Activated naive CD8-positive, alpha-beta T cell treated with anti-CD3 and anti-CD28 coated beads, Interleukin-2, amount 50 U/mL, for 16 hours (primary cell): ENCODE data around the gene SEC22B.
A peak's percentile ranks its signal among the peaks of the same experiment; 100 is the strongest.
"Not testable (repeated sequence)": the region's sequence is repeated elsewhere in the genome, so short reads cannot be mapped to it uniquely, and the experiment has no call there.

Source experiments
- DNase-seq: peaks from one replicate; pipeline ENCODE4 v3.0.0-alpha.2; 2020; ENCODE audit warnings: low read depth, low spot score

Gene SEC22B

DNA sequence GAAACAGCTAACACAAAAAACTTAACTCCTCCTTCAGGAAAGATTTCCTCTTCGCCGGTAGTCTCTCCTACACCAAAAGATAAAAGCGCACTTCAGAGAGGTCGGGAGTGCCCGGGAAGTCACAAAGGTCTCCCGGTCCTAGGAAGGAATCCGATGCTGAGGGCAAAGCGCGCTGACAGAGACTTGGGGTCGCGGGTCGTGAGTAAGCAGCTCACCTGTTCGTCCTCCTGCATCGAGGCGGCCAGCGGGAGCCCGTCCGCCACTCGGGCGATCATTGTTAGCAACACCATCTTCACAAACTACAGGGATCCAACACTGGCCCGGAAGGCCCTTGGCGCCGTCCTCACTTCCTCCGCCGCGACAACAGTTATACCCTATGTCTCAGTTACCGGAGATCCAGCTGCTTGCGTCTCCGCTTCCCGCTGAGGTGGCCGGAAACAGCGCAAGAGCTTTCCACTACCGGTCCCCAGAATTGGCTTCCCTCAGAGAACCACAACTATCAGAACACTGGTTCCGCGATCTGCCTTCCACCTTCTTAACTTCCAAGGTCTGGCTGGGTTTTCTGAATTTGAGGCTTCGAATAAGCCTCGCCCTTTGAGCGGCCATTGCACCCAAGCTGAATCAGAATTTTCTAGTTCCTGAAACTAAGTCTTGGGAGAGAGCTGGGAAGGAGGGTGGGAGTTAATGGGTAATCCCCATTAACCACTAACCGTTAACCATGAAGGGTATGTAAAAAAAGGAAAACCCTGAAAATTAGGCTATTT is at the start of gene SEC22B:
TSS of gene SEC22B (minus strand) at position 429 of the 764 bp plus-strand sequence. CDS start at position 290, 139 bp downstream.
- DNase-seq, result peak; percentile 75

DNA sequence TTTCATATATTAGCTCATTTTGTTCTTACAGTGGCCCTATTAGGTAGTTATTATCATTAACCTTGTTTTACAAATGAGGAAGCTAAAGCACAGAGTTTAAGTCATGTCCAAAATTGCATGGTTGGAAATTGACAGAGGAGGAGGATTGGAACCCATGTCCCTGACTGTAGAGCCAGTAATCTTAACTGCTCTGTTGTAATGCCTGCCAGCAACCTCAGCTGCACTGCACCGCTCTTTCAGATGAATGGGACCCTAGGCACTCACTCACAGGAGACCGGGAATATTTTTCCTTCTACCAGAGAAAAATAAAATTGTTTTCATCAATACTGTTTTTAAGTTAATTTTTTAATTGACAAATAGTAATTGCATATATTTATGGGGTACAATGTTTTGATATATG is 41.6 kb upstream of the SEC22B start:
- DNase-seq, result not testable (repeated sequence)

DNA sequence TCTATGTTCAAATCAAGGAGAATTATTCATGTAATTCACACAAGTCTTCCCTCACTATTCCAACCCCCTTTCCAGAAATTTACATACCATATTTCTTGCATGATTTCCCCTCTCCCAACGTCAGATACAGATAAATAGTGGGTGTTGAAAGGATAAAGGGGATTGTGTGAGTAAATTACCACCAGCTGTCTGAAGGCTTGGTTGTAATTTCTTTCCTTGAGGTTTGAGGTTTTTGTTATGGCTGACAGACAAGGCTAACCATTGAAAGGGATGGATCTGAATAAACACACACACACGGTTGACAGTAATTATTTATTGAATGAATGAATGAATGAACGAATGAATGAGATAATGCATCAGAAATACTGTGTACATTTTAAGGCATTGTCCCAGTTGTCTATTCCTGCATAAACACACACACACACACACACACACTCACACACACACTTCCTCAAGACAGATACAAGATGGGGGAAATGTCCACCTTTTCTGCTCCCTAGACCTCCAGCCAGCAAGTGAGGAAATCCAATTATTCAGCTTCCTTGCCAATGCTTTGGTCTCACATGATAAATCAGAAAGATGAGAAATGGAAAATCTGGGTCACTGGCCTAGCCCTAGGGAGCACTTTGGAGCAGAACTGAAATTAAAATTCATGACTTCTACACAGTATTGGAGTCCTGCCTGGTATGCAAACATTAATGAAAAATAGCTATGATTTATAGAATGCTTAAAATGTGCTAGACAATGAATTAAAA is 41.0 kb upstream of the SEC22B start:
- not testable (repeated sequence) for DNase-seq

DNA sequence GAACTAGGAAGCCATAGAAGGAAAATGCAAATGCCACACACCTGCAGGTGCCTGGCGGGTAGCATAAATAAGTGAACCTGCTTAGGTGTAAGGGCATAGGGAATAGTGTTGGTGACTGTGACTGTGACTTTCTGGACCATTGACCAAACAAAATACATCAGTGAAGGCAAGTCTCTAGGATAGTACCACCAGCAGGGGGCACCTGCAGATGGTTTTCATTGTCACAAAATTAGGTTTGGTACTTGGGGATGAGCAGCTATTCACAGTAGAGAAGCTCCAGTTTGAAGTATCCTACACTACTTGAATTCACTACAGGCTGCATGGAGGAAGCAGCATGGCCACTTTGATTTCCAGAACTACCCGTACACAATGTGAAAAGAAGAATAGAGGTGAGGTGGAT is 37.3 kb upstream of the SEC22B start:
- DNase-seq, result not testable (repeated sequence)

DNA sequence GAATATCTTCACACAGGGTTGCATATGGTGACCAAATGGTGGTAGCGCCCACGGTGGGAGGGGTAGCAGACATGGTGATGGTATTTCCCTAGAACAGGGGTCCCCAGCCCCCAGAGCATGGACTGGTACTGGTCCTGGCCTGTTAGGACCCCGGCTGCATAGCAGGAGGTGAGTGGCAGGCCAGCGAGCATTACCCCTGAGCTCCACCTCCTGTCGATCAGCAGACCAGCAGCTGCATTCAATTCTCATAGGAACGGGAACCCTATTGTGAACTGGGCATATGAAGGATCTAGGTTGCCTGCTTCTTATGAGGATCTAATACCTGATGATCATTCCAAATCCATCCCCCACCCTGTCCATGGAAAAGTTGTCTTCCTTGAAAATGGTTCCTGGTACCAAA is 34.4 kb upstream of the SEC22B start:
- DNase-seq, result not testable (repeated sequence)

DNA sequence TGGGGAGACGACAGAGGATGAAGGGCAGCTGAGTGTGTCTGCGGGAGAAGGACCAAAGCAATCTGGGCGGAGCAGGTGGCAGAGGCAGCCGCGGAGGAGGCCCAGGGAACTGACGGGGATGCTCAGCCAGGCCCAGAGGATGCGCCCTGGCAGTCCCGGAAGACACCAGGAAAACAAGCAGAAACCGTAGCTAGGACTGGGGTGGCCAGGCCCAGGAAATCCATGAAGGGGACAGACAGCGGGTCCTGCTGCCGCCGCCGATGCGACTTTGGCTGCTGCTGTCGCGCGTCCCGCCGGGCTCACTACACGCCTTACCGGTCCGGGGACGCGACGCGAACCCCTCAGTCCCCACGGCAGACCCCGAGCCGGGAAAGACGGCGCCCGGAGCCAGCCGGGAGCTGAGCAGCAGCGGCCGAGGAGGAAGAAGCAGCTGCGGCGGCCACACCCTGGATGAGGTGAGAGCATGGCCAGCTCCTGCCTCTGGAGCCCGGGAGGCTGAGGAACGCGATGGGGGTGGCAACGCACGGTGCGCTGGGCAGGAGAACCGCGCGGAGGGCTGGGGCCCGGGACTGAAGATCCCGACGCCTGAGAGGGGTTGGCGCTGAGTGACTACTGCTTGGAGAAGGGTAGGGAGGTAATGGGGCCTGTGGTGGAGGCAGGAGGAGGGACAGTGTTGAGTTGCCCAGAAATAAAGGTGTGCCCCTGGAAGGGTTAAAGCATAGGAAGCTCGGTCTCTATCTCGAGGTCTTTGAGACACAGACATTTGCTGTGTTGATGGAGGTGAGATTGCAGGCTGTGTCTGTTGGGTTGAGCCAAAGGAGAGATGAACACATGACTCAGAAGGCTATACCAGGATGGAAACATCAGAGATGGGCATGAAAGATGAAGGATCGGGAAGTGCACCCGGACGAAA is 20.8 kb upstream of the SEC22B start:
- DNase-seq, result not testable (repeated sequence)

DNA sequence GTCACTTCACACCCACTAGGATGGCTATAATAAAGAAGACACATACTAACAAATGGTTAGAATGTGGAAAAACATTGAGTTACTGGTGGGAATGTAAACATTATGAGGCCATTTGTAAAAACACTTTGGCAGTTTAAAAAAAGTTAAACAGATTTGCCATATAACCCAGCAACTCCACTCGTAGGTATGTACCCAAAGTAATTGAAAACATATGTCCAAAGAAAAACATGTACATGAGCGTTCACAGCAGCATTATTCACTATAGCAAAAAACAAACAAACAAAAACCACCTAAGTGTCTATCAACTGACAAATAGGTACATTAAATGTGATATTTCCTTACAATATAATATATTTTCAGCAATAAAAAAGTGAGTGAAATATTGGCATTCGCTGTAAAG is 12.3 kb upstream of the SEC22B start:
- DNase-seq, result not testable (repeated sequence)

DNA sequence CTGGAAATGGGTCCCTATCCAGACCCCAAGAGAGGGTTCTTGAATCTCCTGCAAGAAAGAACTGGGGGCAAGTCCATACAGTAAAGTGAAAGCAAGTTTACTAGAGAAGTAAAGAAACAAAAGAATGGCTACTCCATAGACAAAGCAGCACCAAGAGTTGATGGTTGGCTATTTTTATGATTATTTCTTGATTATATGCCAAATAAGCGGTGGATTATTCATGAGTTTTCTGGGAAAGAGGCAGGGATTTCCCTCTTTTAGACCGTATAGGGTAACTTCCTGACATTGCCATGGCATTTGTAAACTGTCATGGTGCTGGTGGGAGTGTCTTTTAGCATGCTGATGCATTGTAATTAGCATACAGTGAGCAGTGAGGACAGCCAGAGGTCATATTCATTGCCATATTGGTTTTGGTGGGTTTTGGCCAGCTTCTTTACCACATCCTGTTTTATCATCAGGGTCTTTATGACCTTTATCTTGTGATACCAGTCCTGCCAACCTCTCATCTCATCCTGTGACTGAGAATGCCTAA is 5.9 kb upstream of the SEC22B start:
- not testable (repeated sequence) for DNase-seq

DNA sequence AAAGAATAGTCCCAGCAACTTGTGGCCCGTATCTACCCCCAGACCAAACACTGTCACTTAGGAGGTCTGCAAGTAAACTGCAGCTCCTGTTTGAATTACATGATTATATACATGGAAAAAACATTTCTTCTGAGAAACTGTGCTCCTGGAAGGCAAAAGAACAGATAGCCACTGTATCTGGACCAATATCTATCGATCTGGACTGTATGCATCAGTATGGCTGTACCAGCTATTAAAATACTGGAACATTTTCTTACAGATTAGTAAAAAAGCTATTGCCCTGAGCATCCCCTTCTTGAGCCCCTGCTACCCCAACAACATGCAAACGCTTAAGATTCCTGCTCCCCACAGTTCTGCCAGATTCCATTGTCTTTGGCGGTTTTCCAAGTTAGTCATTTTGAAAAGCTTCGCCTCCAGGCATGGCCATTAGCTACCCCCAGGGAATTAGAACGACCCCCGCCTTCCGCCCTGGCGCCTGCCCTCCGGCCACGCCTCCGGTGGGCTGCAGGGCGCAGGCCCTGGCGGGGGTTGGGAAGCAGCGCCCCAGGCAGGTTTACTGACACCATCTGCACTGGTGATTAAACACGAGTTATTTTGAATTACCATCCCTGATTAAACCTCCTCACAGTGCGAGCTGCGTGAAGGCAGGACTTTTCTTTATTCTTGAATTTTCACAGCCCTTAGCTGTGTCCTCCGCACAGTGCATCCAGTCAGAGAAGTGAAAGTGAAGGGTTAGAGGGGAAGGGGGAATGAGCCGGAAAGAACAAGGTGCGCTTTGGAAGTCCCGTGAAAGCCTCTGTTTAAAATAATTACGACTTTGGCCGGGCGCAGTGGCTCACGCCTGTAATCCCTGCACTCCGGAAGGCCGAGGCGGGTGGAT is 3.7 kb upstream of the SEC22B start:
- not testable (repeated sequence) for DNase-seq

DNA sequence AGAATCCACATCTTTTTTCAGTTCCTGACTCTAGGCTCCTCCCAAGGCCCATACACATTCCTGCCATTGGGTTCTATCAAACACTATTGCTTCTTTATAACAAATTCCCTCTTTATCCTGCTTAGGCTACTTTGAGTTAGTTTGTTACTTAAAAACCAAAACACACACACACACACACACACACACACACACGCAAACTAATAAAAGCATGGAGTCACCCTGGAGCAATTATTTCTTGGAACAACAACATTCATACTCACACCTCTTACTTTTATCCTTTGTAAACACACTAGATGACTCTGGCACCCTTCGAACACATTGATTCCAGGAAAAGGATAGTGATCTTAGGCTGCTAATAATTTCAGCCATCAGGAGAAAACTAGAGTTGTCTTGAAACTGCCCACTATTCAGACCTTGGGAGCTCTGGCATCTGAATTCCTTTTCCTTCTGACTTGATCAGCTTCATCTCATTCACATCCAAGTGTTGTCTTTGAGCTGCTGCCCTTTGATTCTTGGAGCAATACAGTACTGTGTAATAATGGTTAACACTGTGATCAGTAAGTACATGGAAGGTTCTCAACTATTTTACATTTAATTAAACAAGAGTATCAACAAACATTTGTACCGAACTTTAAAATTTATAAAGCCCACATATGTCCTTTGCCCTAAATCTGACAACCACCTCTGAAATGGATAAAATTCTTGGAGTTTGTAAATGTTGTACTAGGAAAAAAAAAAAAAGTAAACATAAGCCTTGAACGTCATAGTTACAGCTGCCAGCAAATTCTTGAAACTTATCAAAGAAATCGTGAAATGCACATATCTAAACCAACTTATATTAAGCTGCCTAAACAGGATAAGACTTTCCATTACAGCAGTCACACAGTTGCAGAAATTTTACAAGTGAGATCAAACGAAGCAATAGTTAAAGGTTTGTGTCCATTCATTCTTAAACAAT is 2.8 kb upstream of the SEC22B start:
- no peak for DNase-seq

DNA sequence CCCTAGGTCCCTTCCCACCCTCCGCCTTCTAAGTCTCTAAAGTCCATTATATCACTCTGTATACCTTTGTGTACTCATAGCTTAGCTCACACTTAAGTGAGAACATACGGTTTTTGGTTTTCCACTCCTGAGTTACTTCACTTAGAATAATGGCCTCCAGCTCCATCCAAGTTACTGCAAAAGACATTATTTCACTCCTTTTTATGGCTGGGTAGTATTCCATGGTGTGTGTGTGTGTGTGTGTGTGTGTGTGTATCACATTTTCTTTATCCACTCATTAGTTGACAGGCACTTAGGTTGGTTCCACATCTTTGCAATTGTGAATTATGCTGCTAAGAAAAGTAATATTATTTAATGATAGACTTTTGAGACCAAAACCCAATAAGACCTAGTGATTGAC is 1.7 kb upstream of the SEC22B start:
- DNase-seq, result not testable (repeated sequence)

DNA sequence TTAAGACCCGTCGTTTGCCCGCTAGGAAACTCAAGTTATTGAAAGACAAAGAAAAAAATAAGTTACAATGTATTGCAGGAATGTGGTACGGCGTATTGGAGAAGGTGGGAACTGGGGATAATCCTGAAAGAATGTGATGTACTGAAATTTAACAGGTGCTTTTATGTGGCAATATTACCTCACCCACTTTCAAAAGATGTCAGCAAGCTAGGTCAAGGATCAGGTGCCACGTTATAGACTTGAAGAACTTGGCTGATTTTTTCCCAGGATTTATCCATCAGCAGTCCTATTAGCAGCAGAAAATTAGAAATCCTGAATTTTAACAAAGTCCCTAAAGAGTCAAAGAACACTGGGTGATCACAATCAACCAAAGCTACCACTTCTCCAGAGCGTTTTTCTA is 632 bp downstream of the SEC22B start:
- DNase-seq, result not testable (repeated sequence)

DNA sequence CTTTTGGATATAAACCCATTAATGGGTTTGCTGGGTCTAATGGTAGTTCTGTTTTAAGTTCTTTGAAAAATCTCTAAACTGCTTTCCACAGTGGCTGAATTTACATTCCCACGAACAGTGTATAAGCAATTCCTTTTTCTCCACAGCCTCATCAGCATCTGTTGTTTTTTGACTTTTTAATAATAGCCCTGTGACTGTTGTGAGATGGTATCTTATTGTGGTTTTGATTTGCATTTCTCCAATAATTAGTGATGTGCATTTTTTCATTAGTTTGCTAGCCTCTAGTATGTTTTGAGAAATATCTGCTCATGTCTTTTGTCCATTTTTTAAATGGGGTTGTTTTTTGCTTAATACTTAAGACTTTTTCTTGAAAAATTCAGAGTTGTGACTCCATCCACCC is 11.6 kb downstream of the SEC22B start:
- DNase-seq, result not testable (repeated sequence)

DNA sequence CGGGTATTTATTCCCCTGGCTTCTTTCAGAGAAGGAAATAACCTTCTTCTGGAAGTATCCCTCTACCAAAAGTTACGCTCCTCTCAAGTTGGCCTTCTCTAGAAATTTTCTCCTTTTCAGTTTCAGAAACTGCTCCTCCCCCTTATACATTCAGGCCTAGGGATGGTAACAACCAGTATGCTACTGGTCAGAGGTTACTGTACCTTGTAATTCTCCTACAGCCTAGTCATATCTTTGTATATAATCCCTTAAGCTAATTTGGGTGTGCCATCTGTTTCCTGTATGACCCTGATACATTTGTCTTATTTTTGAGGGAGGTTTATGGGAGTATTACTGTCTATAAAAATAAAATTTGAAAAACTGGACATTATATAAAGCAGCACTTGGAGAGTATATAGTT is 14.3 kb downstream of the SEC22B start:
- DNase-seq, result not testable (repeated sequence)

DNA sequence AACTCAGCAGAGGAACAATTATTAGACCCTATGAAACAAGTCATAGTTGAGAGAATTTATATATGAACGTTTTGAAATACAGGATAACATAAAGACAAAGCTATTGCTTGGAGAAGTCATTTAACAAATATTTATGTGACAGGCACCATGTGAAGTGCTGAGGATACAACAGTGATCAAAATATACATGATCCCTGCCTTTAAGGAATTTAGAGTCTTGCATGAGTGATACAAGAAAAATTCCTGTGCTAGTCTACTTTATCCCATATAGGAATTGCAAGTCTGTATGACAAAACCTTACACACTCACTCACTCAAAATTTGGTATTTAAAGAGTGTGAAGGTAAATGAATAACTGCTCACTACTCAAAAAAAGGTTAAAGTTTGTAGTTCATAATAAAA is 17.8 kb downstream of the SEC22B start:
- DNase-seq, result not testable (repeated sequence)

DNA sequence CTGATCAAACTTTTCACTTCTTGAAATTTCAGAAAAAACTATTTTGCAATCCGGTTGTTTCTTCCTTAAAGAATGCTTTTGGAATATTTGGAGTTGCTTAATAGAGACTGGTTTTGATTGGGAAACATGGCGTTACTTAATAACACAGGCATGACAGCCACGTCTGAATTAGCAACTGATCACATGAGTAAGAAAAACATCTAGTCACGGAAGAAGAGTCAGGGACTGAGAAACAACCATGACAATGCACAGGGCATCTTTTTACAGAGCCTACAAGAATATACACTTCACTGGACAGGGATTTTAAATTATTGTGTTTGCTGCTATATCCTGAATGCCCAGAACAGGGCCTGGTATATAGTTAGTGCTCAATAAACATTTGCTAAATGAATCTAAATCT is 18.2 kb downstream of the SEC22B start:
- DNase-seq, result not testable (repeated sequence)

DNA sequence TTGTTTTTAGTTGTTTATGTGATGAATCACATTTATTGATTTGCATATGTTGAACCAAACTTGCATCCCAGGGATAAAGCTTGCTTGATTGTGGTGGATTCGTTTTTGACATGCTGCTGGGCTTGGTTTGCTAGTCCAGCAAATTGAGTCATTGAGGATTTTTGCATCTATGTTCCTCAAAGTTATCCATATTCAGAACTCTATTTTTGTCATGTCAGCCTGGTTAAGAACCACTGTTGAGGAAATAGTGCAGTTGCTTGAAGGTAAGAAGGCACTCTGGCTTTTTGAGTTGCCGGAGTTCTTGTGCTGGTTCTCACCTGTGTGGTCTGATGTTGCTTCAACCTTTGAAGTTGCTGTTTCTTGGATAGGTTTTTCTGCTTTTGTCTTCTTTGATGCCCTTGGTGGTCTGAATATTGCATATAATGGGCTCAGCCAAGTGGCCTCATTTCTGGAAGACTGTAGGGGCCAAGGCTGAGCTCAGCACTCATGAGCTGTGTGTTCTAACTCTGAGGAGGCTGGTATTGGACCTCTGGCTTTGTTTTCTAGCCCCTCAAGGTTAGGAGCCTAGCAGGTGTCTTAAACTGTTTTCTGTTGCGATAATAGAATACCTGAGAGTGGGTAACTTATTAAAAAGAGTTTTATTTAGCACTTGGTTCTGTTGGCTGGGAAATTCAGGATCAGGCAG is 26.0 kb downstream of the SEC22B start:
- not testable (repeated sequence) for DNase-seq

DNA sequence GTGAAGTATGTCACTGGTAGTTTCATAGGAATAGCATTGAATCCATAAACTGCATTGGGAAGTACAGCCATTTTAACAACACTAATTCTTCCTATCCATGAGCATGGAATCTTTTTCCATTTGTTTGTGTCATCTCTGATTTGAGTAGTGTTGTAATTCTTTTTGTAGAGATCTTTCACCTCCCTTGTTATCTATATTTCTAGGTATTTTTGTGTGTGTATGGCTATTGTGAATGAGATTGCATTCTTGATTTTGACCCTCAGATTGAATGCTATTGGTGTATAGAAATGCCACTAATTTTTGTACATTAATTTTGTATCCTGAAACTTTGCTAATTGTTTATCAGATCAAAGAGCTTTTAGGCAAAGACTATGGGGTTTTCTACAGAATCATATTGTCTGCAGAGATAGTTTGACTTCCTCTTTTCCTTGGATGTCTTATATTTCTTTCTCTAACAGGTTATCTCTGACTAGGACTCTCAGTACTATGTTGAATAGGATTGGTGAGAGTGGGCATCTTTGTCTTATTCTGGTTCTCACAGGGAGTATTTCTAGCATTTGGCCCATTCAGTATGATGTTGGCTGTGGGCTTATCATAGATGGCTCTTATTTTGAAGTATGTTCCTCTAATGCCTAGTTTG is 26.8 kb downstream of the SEC22B start:
- DNase-seq, result not testable (repeated sequence)
